Heart left ventricle (tissue), 13 donors: ENCODE results near the gene SLC44A2.

Experiments used
- CTCF ChIP-seq, 12 donors: fragments of 200-600 bp; sonication (generic) in 4 of 12; IDR thresholded peaks; one replicate each; pipeline versions ENCODE4 v1.5.0 to v1.8.0; 2018 to 2022; ENCODE audit warnings: antibody characterized with exemption in 12 of 12, mild to moderate bottlenecking in 5 of 12
- POLR2A ChIP-seq, 2 donors: fragments of 450-650 bp; IDR thresholded peaks; one replicate each; pipeline ENCODE4 v1.6.1; 2017; ENCODE audit warnings: antibody characterized with exemption in 2 of 2, mild to moderate bottlenecking in 2 of 2, moderate library complexity in 2 of 2
- donor health status: ischemic (EF 13 %, LVEDD 7.1; RV severe dilation, severe dysfunction).
- donor health status: DM: no; HTN: yes; CAD: no.
- donor health status: DM: no; HTN: no; CAD: no.
- donor health status: ischemic (EF 25% LVEDD 6.9; RV normal size, moderate dysfunction).
- donor health status: ischemic (EF 25% LVEDD 5.7; RV mildly dilated, moderate dysfunction).
- donor health status: ischemic (EF 35%, LVEDD 5.7; RV mildly dilated, moderate dysfunction).
- donor health status: nonischemic (EF 11% LVEDD 7.7; RV severe dilation, severe dysfunction).
- donor health status: DM: yes; HTN: yes; CAD: no.
- donor health status: PGD.
- donor health status: ischemic (EF 29% LVEDD 5.4; RV normal size, mild dysfunction).
- donor health status: nonischemic (EF 23%, LVEDD 6.1; RV moderate dilation, normal function).

- TF ChIP-seq POLR2A (IDR thresholded peaks at IDR 0.05): no peak
- no peak for TF ChIP-seq CTCF (IDR thresholded peaks at IDR 0.05)
Measured at GRCh38 chr19:10582091-10582490, 43.3 kb upstream of the SLC44A2 start.
